Measurements from ENCODE around the gene KRTAP19-8.

GRCh38 chr21:31042080-31042464, 3.8 kb upstream of the KRTAP19-8 start:
- TF ChIP-seq POLR2AphosphoS5 (IDR thresholded peaks at IDR 0.05; ENCODE audit: low read depth, low read length) (no peak), PAX5 (IDR thresholded peaks at IDR 0.05; ENCODE audit: insufficient read depth, low read length, severe bottlenecking) (no peak), POLR2A (IDR thresholded peaks at IDR 0.05; ENCODE audit: low read depth, low read length) (no peak), TAF1 (IDR thresholded peaks at IDR 0.05; ENCODE audit: low read depth, low read length) (no peak), POU2F2 (IDR thresholded peaks at IDR 0.05; ENCODE audit: low read depth, low read length) (no peak), SPI1 (IDR thresholded peaks at IDR 0.05; ENCODE audit: low read depth, low read length) (no peak)
